GM19025 (cell line): ENCODE measurements around the gene HOXD8.

ENCODE experiments used
- ATAC-seq: cut with Tn5 transposase; IDR thresholded peaks from one replicate; pipeline ENCODE4 v1.9.1; 2021; ENCODE audit warnings: mild to moderate bottlenecking, low read depth, moderate library complexity; ENCODE audit not compliant: unreplicated experiment

The HOXD8 gene

GRCh38 chr2:176114930-176115625 is 14.4 kb upstream of the HOXD8 start:
- ATAC-seq, result no peak

GRCh38 chr2:176115883-176116813 is 13.4 kb upstream of the HOXD8 start, which contains the start of gene HOXD10:
HOXD10 (plus strand) TSS chr2:176116778; CDS start chr2:176116834, 56 bp downstream.
- no peak for ATAC-seq

GRCh38 chr2:176117162-176117822 is 12.2 kb upstream of the HOXD8 start:
- ATAC-seq, result no peak

GRCh38 chr2:176117823-176118371 is 11.6 kb upstream of the HOXD8 start:
- ATAC-seq, result no peak

GRCh38 chr2:176118601-176119339 is 10.7 kb upstream of the HOXD8 start:
- no peak for ATAC-seq

- no peak for ATAC-seq
Measured at GRCh38 chr2:176120364-176121189, 8.9 kb upstream of the HOXD8 start.

GRCh38 chr2:176121190-176122051 is 8.1 kb upstream of the HOXD8 start:
- no peak for ATAC-seq

- no peak for ATAC-seq
Measured at GRCh38 chr2:176122052-176122682, 7.3 kb upstream of the HOXD8 start.

- no peak for ATAC-seq
Measured at GRCh38 chr2:176122683-176123410, 6.7 kb upstream of the HOXD8 start, which contains the start of gene HOXD9. HOXD9 (plus strand) TSS chr2:176122719; CDS start chr2:176122769, 50 bp downstream.

- ATAC-seq, result no peak
Measured at GRCh38 chr2:176123411-176124109, 5.9 kb upstream of the HOXD8 start.

- ATAC-seq, result no peak
Measured at GRCh38 chr2:176124110-176124946, 5.2 kb upstream of the HOXD8 start.

GRCh38 chr2:176124947-176125771 is 4.3 kb upstream of the HOXD8 start:
- ATAC-seq, result no peak

GRCh38 chr2:176125772-176126054 is 3.8 kb upstream of the HOXD8 start:
- ATAC-seq, result no peak

- ATAC-seq, result no peak
Measured at GRCh38 chr2:176126929-176127773, 2.4 kb upstream of the HOXD8 start.
